ENCODE results near the gene MTA1.

Gene MTA1

GRCh38 chr14:105499256-105500035 is 79.8 kb downstream of the MTA1 start:
- H3K4me1 ChIP-seq (ENCODE audit: control insufficient read depth, insufficient read depth, low read length): no peaks in the 10 kb centered on the region
- H3K36me3 ChIP-seq (ENCODE audit: insufficient read depth, low read length): no peaks in the 10 kb centered on the region
- no peak overlapping the region for H3K9ac ChIP-seq (ENCODE audit: low read depth, low read length)
- H3K27me3 ChIP-seq (ENCODE audit: control insufficient read depth, insufficient read depth, low read length): no peaks in the 10 kb centered on the region
- H3K9me3 ChIP-seq (replicated peaks; ENCODE audit: low read length): no peaks in the 10 kb centered on the region
- no peak overlapping the region for H3K4me2 ChIP-seq (ENCODE audit: low read length)
- no peak overlapping the region for H3K4me3 ChIP-seq (ENCODE audit: low read length)

GRCh38 chr14:105500036-105500725 is 80.6 kb downstream of the MTA1 start:
- no peaks in the 10 kb centered on the region for H3K9me3 ChIP-seq (replicated peaks; ENCODE audit: low read length)
- H3K9ac ChIP-seq (ENCODE audit: low read depth, low read length): no peak overlapping the region
- H3K4me1 ChIP-seq (ENCODE audit: control insufficient read depth, insufficient read depth, low read length): no peaks in the 10 kb centered on the region
- H3K4me3 ChIP-seq (ENCODE audit: low read length): no peak overlapping the region
- no peak overlapping the region for H3K4me2 ChIP-seq (ENCODE audit: low read length)
- no peaks in the 10 kb centered on the region for H3K27me3 ChIP-seq (ENCODE audit: control insufficient read depth, insufficient read depth, low read length)
- H3K36me3 ChIP-seq (ENCODE audit: insufficient read depth, low read length): no peaks in the 10 kb centered on the region

GRCh38 chr14:105500726-105501101 is 81.1 kb downstream of the MTA1 start:
- no peak overlapping the region for H3K4me3 ChIP-seq (ENCODE audit: low read length)
- H3K27me3 ChIP-seq (ENCODE audit: control insufficient read depth, insufficient read depth, low read length): no peaks in the 10 kb centered on the region
- H3K4me2 ChIP-seq (ENCODE audit: low read length): no peak overlapping the region
- no peaks in the 10 kb centered on the region for H3K9me3 ChIP-seq (replicated peaks; ENCODE audit: low read length)
- H3K36me3 ChIP-seq (ENCODE audit: insufficient read depth, low read length): no peaks in the 10 kb centered on the region
- no peaks in the 10 kb centered on the region for H3K4me1 ChIP-seq (ENCODE audit: control insufficient read depth, insufficient read depth, low read length)
- H3K9ac ChIP-seq (ENCODE audit: low read depth, low read length): no peak overlapping the region

- Histone ChIP-seq H3K27me3 (ENCODE audit: control insufficient read depth, insufficient read depth, low read length) (no peaks in the 10 kb centered on the region), H3K36me3 (ENCODE audit: insufficient read depth, low read length) (no peaks in the 10 kb centered on the region), H3K9me3 (replicated peaks; ENCODE audit: low read length) (no peaks in the 10 kb centered on the region), H3K4me1 (ENCODE audit: control insufficient read depth, insufficient read depth, low read length) (no peaks in the 10 kb centered on the region), H3K9ac (ENCODE audit: low read depth, low read length) (no peak overlapping the region), H3K4me3 (ENCODE audit: low read length) (no peak overlapping the region), H3K4me2 (ENCODE audit: low read length) (no peak overlapping the region)
Measured at GRCh38 chr14:105501504-105502291, 82.1 kb downstream of the MTA1 start.

- no peak overlapping the region for H3K4me2 ChIP-seq (ENCODE audit: low read length)
- no peaks in the 10 kb centered on the region for H3K9me3 ChIP-seq (replicated peaks; ENCODE audit: low read length)
- no peaks in the 10 kb centered on the region for H3K4me1 ChIP-seq (ENCODE audit: control insufficient read depth, insufficient read depth, low read length)
- H3K9ac ChIP-seq (ENCODE audit: low read depth, low read length): no peak overlapping the region
- H3K36me3 ChIP-seq (ENCODE audit: insufficient read depth, low read length): no peaks in the 10 kb centered on the region
- peaks cover 6% of the 10 kb centered on the region for H3K27me3 ChIP-seq (ENCODE audit: control insufficient read depth, insufficient read depth, low read length)
- no peak overlapping the region for H3K4me3 ChIP-seq (ENCODE audit: low read length)
Measured at GRCh38 chr14:105502446-105503295, 83.0 kb downstream of the MTA1 start.

GRCh38 chr14:105503296-105503640 is 83.6 kb downstream of the MTA1 start:
- Histone ChIP-seq H3K9me3 (replicated peaks; ENCODE audit: low read length) (no peaks in the 10 kb centered on the region), H3K36me3 (ENCODE audit: insufficient read depth, low read length) (no peaks in the 10 kb centered on the region), H3K9ac (ENCODE audit: low read depth, low read length) (no peak overlapping the region), H3K4me3 (ENCODE audit: low read length) (no peak overlapping the region), H3K4me1 (ENCODE audit: control insufficient read depth, insufficient read depth, low read length) (no peaks in the 10 kb centered on the region), H3K27me3 (ENCODE audit: control insufficient read depth, insufficient read depth, low read length) (peaks cover 12% of the 10 kb centered on the region), H3K4me2 (ENCODE audit: low read length) (no peak overlapping the region)

GRCh38 chr14:105503935-105504692 is 84.5 kb downstream of the MTA1 start:
- Histone ChIP-seq H3K4me1 (ENCODE audit: control insufficient read depth, insufficient read depth, low read length) (no peaks in the 10 kb centered on the region), H3K9me3 (replicated peaks; ENCODE audit: low read length) (no peaks in the 10 kb centered on the region)

GRCh38 chr14:105505101-105505500 is 85.5 kb downstream of the MTA1 start:
- Histone ChIP-seq H3K4me3 (ENCODE audit: low read length) (no peak overlapping the region), H3K4me2 (ENCODE audit: low read length) (no peak overlapping the region), H3K9me3 (replicated peaks; ENCODE audit: low read length) (no peaks in the 10 kb centered on the region), H3K36me3 (ENCODE audit: insufficient read depth, low read length) (no peaks in the 10 kb centered on the region), H3K9ac (ENCODE audit: low read depth, low read length) (no peak overlapping the region), H3K27me3 (ENCODE audit: control insufficient read depth, insufficient read depth, low read length) (peaks cover 16% of the 10 kb centered on the region), H3K4me1 (ENCODE audit: control insufficient read depth, insufficient read depth, low read length) (no peaks in the 10 kb centered on the region)

More at GRCh38 chr14:105503935-105504692, 84.5 kb downstream of the MTA1 start:
- Histone ChIP-seq H3K27me3 (ENCODE audit: control insufficient read depth, insufficient read depth, low read length) (peaks cover 16% of the 10 kb centered on the region), H3K4me2 (ENCODE audit: low read length) (no peak overlapping the region), H3K9ac (ENCODE audit: low read depth, low read length) (no peak overlapping the region), H3K4me3 (ENCODE audit: low read length) (no peak overlapping the region), H3K36me3 (ENCODE audit: insufficient read depth, low read length) (no peaks in the 10 kb centered on the region)

GRCh38 chr14:105507247-105507646 is 87.6 kb downstream of the MTA1 start:
- peaks cover 30% of the 10 kb centered on the region for H3K27me3 ChIP-seq (ENCODE audit: control insufficient read depth, insufficient read depth, low read length)
- H3K9ac ChIP-seq (ENCODE audit: low read depth, low read length): no peak overlapping the region
- H3K9me3 ChIP-seq (replicated peaks; ENCODE audit: low read length): no peaks in the 10 kb centered on the region
- no peak overlapping the region for H3K4me3 ChIP-seq (ENCODE audit: low read length)
- H3K4me2 ChIP-seq (ENCODE audit: low read length): no peak overlapping the region
- peaks cover 3% of the 10 kb centered on the region for H3K4me1 ChIP-seq (ENCODE audit: control insufficient read depth, insufficient read depth, low read length)
- H3K36me3 ChIP-seq (ENCODE audit: insufficient read depth, low read length): no peaks in the 10 kb centered on the region

- no peak overlapping the region for H3K4me2 ChIP-seq (ENCODE audit: low read length)
- H3K9me3 ChIP-seq (replicated peaks; ENCODE audit: low read length): no peaks in the 10 kb centered on the region
- H3K36me3 ChIP-seq (ENCODE audit: insufficient read depth, low read length): no peaks in the 10 kb centered on the region
- H3K4me3 ChIP-seq (ENCODE audit: low read length): no peak overlapping the region
- H3K27me3 ChIP-seq (ENCODE audit: control insufficient read depth, insufficient read depth, low read length): peaks cover 35% of the 10 kb centered on the region
- no peak overlapping the region for H3K9ac ChIP-seq (ENCODE audit: low read depth, low read length)
- H3K4me1 ChIP-seq (ENCODE audit: control insufficient read depth, insufficient read depth, low read length): peaks cover 3% of the 10 kb centered on the region
Measured at GRCh38 chr14:105508069-105508468, 88.4 kb downstream of the MTA1 start.

All from skeletal muscle satellite cell (primary cell).